Suprapubic skin (tissue), 4 donors: ENCODE data around the gene GFOD1.

ENCODE experiments used
- CTCF ChIP-seq, 2 donors: fragments of 200-600 bp in 1 of 2; fragments of 450-650 bp in 1 of 2; sonication (generic) in 1 of 2; IDR thresholded peaks; one replicate each; pipeline ENCODE4 v1.5.1; 2016 to 2019; ENCODE audit warnings: antibody characterized with exemption in 2 of 2, mild to moderate bottlenecking in 1 of 2, moderate library complexity in 1 of 2
- EP300 ChIP-seq: sonication (generic); formaldehyde crosslinking; IDR thresholded peaks from one replicate; pipeline ENCODE4 v1.6.1; 2017; ENCODE audit warnings: antibody characterized with exemption
- POLR2A ChIP-seq, 2 donors: fragments of 450-650 bp; IDR thresholded peaks; one replicate each; pipeline ENCODE4 v1.6.1; 2017; ENCODE audit warnings: antibody characterized with exemption in 2 of 2, mild to moderate bottlenecking in 2 of 2, moderate library complexity in 2 of 2
- POLR2AphosphoS5 ChIP-seq, 3 donors: sonication (generic); formaldehyde crosslinking; IDR thresholded peaks; one replicate each; pipeline ENCODE4 v1.6.1; 2017; ENCODE audit warnings: antibody characterized with exemption in 3 of 3

GRCh38 chr6:13311155-13311554 lies 176.2 kb downstream of the GFOD1 start:
- TF ChIP-seq CTCF (IDR thresholded peaks at IDR 0.05) (no peak), POLR2A (IDR thresholded peaks at IDR 0.05) (no peak), POLR2AphosphoS5 (IDR thresholded peaks at IDR 0.05) (no peak), EP300 (no peak)
